ENCODE results near the gene DHX8.

DNA sequence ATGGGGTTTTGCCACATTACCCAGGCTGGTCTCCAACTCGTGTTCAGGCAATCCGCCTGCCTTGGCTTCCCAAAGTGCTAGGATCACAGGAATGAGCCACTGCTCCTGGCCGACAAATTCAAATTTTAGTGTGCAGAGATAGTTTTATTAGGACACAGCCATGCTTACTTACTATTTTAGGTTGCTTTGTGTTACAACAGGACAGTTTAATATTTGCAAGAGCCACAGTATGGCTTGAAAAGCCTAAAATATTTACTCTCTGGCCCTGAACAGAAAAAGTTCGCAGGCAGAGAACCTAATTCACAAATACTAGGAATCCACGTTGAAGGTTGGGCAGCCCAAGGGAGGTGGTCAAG, 75.0 kb downstream of the DHX8 start:
- TF ChIP-seq, protein P1, sequence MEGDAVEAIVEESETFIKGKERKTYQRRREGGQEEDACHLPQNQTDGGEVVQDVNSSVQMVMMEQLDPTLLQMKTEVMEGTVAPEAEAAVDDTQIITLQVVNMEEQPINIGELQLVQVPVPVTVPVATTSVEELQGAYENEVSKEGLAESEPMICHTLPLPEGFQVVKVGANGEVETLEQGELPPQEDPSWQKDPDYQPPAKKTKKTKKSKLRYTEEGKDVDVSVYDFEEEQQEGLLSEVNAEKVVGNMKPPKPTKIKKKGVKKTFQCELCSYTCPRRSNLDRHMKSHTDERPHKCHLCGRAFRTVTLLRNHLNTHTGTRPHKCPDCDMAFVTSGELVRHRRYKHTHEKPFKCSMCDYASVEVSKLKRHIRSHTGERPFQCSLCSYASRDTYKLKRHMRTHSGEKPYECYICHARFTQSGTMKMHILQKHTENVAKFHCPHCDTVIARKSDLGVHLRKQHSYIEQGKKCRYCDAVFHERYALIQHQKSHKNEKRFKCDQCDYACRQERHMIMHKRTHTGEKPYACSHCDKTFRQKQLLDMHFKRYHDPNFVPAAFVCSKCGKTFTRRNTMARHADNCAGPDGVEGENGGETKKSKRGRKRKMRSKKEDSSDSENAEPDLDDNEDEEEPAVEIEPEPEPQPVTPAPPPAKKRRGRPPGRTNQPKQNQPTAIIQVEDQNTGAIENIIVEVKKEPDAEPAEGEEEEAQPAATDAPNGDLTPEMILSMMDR (IDR thresholded peaks at IDR 0.05) = no peak
- TF ChIP-seq, protein P2, sequence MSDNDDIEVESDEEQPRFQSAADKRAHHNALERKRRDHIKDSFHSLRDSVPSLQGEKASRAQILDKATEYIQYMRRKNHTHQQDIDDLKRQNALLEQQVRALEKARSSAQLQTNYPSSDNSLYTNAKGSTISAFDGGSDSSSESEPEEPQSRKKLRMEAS (IDR thresholded peaks at IDR 0.05; ENCODE audit: low read depth) = no peak
- TF ChIP-seq, protein P3, sequence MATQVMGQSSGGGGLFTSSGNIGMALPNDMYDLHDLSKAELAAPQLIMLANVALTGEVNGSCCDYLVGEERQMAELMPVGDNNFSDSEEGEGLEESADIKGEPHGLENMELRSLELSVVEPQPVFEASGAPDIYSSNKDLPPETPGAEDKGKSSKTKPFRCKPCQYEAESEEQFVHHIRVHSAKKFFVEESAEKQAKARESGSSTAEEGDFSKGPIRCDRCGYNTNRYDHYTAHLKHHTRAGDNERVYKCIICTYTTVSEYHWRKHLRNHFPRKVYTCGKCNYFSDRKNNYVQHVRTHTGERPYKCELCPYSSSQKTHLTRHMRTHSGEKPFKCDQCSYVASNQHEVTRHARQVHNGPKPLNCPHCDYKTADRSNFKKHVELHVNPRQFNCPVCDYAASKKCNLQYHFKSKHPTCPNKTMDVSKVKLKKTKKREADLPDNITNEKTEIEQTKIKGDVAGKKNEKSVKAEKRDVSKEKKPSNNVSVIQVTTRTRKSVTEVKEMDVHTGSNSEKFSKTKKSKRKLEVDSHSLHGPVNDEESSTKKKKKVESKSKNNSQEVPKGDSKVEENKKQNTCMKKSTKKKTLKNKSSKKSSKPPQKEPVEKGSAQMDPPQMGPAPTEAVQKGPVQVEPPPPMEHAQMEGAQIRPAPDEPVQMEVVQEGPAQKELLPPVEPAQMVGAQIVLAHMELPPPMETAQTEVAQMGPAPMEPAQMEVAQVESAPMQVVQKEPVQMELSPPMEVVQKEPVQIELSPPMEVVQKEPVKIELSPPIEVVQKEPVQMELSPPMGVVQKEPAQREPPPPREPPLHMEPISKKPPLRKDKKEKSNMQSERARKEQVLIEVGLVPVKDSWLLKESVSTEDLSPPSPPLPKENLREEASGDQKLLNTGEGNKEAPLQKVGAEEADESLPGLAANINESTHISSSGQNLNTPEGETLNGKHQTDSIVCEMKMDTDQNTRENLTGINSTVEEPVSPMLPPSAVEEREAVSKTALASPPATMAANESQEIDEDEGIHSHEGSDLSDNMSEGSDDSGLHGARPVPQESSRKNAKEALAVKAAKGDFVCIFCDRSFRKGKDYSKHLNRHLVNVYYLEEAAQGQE (IDR thresholded peaks at IDR 0.05; ENCODE audit: low read depth, low read length) = no peak
- TF ChIP-seq EP300 (IDR thresholded peaks at IDR 0.05; ENCODE audit: borderline replicate concordance in 1 of 2, low read depth in 1 of 2, low read length in 1 of 2) (no peak), MEF2A (IDR thresholded peaks at IDR 0.05; ENCODE audit: borderline replicate concordance, low read depth) (no peak), SMC3 (IDR thresholded peaks at IDR 0.05; ENCODE audit: low read depth, low read length) (no peak), RAD21 (IDR thresholded peaks at IDR 0.05; ENCODE audit: low read length) (no peak), CHD2 (IDR thresholded peaks at IDR 0.05; ENCODE audit: low read length, partially characterized antibody) (no peak), TAF1 (IDR thresholded peaks at IDR 0.05; ENCODE audit: borderline replicate concordance, low read depth, low read length) (no peak), MXI1 (IDR thresholded peaks at IDR 0.05; ENCODE audit: low read depth, low read length) (no peak)

Data from SK-N-SH (cell line).